Inferior parietal cortex (tissue), 1 donor: Measurements from ENCODE around the gene MUC6.

ENCODE experiments used
- DNase-seq: peaks from one replicate; pipeline ENCODE4 v3.0.0-alpha.2; 2016; ENCODE audit errors: extremely low spot score

Gene MUC6

DNA sequence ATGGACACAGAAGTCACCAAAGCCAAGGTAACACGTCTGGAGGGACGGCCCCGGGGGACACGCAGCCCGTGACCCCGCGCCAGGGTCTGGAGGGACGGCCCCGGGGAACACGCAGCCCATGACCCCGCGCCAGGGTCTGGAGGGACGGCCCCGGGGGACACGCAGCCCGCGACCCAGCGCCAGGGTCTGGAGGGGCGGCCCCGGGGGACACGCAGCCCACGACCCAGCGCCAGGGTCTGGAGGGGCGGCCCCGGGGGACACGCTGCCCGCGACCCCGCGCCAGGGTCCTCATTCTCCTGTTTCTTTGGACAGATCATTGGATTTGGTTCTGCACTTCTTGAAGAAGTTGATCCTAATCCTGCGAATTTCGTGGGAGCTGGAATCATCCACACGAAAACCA lies 27.1 kb downstream of the MUC6 start:
- DNase-seq = no peak

DNA sequence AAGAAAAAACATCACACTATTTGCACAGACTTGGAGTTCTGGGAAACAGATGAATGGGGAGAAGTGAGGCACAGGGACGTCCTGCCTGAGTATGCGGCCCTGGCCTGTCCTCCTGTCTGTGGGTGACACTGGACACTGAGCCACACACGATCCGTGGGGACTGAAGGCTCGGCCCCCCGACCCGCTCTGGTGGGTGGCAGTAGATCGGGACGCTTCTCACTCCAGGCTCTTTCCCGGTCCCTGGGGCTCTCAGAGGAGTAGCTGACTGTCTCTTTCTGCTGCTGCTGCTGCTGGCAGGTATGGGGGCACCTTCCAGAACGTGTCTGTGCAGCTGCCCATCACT lies 27.7 kb downstream of the MUC6 start:
- no peak for DNase-seq

DNA sequence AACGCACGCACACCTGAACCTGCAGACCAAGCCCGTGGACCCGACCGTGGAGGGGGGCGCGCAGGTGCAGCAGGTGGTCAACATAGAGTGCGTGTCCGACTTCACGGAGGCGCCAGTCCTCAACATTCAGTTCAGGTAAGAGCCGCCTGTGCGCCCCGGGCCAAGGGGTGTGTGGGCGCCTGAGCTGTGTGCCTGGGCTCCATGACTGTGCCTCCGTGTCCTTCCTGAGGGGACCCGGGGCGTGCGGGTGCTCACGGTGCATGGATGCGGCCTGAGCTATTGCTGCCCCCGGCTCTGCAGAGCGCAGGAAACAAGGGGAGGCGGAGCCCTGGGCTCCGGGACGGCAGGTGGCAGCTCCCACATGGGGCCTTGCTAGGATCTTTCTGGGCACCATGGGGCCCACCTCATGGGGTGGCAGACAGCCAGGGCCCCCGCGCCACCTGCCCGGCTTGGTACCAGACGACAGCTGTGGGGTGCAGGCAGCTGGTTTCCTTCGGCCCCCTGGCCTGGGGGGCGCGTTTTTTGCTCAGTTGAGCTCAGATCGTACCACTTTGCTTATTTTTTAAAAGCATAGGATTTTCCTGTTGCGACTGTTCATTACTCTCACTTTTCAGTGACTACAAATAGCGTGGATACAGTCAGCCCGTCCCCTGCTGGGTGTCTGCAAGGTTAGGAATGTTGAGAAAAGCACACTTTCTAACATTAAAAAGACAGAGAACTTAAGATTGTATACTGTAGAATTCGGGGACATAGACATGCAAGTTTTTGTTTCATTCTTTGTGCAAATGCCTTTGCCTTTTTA lies 28.3 kb downstream of the MUC6 start:
- no peak for DNase-seq

DNA sequence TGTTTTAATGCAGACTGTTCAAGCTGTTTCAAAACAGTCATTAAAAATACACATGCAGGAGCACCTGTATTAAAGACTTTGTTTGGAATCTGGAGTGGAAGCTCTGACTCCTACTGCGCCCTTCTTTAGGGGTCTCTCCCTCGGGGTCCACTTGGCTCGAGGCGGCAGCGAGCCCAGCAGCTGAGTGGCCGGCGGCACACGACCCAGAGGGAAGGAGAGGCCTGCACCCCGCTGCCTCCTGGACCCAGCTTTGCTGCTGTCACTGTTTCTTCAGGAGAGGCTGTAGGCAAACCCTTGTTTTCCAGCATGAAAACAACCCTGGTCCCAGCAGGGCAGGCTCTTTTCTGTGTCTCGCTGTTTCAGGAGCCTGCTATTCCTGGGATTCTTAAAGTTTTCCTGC lies 29.2 kb downstream of the MUC6 start:
- no peak for DNase-seq

DNA sequence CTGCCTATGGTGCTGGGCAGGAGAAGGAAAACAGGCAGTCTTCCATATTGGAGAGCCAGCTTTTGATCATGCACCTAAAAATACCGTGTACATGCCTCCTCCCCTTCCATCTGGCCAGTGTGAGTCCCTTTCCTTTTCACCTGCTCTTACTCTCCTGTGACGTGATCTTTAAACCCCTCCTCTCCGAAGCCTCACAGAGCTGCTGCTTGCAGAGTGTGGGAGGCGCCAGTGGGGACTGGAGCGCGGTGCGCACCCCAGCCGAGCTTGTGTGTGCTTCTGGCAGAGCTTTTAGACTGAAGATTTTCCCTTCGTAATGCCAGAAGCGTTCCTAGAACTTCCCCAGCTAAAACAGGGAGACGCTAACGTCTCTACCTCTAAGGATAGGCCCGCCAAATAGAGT lies 29.8 kb downstream of the MUC6 start:
- peak; percentile 47 for DNase-seq

DNA sequence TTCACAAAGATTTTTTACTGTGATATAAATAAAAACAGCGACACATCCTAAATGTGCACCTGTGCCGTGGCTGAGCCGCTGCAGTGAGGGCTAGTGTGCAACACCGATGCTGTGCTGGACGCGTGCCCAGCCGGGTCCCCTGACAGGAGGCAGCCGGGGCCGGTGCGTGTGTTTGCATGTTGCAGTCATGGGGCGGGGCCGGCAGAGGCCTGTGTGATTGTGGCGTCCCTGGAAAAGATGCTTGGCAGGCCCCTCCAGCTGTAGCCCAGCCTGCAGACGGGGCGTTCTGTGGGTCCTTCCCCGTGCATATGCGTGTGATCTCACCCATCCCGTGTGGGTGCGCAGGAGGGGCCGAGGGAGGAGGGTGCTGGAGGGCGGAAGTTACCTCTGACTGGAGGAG lies 30.6 kb downstream of the MUC6 start:
- DNase-seq = no peak

DNA sequence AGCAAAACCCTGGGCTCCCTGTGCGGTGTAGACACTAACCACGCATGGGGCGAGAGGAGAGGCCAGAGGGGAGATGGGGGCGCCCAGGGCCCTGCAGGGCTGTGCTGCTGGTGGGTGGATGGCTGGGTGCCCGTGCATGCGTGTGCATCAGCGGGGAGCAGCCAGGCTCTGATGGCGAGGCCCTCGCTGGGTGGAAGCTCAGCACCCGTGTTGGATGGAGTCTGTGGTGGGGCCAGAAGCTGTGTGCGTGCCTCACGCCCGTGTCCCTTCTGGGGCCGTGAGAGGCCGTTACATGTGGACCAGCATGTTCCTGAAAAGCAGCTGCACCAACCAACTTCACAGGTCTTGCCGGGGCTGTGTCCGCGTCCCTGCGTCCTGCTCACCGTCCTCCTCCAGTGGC lies 33.4 kb downstream of the MUC6 start:
- no peak for DNase-seq

DNA sequence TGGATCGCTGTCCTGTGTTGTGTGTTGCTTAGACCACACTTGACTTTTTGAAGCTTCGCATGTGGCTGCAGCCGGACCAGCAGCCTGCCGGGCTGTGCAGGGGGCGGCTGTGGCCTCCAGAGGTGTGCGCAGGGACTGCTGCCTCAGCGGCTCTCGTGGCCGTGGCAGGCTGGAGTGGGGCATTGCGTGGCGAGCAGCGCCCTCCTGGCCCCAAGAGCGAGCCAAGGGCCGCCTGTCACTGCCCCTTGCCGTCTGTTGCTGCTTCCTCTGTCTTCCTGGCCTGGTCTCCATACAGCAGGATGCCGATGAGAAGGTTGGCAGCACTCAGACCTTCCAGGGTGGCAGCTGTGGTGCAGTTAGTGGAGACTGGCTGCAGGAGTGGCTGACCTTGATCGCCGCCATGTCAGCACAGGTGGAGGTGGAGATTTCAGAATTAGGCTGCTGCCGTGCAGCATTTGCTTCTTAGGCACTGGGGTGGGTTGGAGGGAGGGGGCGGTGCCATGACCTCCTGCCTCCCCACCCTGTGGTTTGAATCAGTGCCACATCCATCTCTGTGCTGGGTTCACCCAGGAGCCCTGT lies 34.0 kb downstream of the MUC6 start:
- DNase-seq = no peak

DNA sequence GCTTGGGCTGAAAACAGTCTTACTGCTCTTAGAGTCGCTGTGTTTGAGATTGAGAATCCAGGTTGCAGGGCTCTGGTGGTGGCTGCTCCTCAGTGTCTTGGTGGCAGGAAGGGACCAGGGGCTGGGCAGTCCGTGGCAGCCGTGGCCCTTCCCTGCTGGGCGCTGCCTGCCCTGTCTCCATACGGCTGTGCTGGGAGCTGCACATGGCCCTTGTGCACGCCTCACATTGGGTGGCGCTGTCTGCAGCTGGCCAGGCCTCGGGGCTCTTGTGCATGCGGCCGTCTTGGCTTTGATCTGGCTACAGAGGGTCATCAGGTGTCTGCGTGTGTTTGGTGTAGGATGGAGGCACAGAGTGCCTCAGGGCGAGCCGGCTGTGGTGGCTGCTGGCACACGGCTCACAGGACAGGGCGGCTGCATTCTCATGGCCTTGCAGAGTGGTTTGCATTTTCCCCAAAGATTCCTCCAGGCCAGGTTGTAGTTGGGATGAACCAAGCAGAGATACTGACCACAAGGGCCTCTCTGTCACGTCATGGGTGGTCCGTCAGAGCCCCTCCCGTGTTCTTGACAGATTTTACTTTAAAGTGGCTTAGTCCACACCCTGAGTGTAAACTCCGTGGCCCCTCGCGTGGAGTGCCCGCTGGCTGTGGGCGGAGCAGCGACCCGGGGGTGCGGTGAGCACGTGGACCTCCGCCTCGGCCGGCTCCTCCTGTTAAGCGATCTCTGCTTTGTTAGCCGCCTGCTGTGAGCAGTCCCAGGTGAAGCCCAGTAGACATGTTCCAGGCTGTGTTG lies 34.7 kb downstream of the MUC6 start:
- DNase-seq = no peak

DNA sequence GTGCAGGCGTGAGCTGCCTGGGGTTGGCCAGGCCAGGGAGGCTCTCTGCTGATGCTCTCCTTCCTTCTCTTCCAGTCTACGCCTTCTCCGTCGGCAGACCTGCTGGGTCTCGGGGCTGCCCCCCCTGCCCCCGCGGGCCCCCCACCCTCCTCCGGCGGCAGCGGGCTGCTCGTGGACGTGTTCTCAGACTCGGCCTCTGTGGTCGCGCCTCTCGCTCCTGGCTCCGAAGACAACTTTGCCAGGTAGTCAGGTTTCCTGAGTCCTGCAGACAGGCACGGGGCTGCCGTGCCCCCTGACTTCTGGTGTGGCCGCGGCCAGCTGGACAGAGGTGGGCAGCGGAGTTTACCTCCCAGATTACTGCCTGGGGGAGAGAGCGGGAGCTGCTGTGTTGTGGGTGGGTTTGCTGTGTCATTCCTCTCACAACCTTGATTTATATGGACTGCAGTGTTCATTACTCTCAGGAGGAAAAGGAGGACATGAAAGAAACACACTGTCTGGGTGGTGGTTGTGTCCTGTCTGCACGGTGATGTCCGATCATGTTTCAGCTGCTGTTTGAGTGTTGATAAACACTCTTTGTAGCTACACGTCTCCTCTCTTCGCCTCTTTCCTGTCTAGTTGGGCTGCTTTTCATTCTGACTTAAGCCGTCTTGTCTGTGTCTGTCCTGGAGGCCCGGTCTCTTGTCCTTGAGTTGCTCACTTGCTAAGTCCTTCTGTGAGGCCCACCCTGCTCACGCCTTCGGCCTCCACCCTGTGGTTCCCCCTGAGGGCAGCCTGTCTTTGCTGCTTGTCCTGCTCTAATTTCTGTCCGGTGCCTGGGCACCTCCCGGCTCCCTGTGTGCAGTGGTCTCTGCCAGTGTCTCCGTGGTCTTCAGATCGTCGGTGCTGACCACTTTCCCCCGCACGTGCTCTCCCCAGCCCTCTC lies 35.9 kb downstream of the MUC6 start:
- no peak for DNase-seq

DNA sequence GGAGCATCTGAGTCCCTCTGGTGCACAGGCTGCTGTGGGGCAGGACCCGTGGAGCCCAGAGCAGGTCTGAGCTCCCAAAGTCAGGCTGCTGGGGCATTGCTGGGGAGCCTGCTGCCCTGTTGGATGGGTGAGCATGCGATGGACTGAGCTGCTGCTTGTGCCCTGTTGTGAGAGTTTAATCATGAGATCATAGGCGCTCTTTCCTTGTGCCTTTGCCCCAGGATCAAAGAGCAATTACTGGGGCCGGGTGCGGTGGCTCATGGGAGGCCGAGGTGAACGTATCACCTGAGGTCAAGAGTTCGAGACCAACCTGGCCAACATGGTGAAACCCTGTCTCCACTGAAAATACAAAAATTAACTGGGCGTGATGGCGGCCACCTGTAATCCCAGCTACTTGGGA lies 37.5 kb downstream of the MUC6 start:
- no peak for DNase-seq

DNA sequence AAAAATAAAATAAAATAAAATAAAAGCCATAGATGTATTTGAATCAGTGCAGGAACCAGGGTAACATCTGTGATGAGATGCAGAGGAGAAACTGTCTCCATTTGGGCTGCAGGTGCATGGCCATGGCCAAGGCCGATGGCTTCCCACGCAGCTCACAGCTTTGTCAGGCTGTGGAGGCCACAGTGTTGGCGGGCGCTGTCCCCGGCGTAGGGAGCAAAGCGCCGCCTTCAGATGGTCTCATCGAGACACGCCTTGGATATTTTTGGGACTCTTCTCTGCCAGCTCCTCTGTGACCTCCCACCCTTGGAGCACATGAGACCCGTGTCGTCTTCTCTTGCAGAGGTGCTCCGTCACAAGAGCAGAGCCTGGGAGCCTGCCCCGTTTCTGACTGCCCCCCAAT lies 38.6 kb downstream of the MUC6 start:
- no peak for DNase-seq

DNA sequence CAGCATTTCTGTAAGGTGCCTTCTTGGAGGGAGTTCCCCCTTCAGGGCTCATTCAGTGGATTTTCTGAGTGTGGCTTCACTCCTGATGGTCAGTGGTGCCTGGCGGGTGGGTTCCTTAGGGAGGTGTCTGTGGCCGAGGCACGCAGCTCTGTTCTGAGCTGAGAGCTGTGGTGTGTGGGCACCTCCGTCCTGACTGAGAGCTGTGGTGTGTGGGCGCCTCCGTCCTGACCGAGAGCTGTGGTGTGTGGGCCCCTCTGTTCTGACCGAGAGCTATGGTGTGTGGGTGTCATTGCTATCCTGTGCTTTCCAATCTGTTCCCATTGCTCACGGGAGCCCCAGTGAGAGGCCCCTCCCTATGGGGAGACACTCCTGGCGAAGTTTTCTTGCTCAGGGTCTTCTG lies 39.8 kb downstream of the MUC6 start:
- no peak for DNase-seq

DNA sequence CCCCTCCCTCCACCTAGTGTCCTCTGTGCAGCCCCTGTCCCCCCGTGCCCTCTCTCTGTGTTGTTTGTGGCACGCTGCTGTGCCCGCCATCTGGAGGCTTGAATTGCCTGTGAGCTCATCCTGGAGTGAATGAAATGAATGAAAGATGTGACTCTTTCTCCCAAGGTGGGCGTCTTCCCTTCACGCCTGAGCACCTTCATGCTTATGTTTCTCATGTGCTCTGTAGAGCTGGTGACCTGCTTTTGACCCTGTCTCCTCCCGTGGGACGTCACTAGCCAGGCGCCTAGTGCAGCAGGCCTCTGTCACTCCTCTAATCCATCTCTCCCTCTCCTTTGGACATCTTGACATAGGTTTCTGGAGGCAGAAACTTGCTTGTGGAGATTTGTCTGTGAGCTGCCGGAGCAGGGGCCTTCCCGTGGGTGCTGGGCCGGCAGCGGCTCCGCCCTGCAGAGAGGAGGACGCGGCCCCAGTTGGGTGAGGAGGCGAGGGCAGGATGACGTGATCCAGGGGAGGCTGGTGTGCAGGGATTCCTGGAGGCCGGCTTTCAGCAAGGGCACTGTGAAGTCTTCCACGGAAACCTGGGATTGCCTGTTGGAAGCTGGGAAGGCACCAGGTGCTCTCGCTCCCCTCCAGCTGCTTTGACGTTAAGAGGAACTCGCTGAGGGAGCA lies 40.6 kb downstream of the MUC6 start:
- DNase-seq = no peak

DNA sequence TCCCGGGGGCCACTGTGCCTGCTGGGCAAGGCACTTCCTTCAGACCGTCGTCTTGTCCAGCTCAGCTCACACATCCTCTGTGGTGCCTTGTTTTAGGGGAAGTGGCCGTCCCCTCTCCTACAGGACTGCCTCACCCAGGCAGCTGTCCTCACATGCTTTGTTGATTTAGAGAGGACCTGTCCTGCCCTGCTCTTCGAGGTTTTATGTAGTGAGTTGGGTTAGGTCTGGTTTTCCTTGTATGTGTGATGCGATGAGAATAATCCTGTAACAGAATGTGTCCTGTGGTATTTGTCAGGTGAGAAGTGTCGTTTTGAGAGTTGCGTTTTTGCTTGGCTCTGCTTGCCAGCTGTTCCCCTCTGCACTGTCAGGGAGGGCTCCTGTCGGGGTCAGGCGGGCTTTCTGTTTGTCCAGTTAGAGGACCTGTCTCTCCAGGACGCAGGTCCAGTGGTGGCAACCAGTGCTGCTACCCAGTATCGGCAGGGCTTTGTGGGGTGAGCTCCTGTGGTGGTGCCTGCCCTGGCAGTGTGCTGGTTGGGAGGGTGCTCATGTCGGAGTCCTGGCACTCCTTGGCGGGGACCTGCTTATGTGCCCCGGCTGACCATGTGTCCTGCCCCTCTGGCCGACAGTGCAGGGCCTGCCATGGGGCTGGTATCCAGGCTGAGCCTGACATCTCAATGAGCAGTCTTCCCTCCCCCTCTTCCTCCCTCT lies 41.3 kb downstream of the MUC6 start:
- DNase-seq = no peak

DNA sequence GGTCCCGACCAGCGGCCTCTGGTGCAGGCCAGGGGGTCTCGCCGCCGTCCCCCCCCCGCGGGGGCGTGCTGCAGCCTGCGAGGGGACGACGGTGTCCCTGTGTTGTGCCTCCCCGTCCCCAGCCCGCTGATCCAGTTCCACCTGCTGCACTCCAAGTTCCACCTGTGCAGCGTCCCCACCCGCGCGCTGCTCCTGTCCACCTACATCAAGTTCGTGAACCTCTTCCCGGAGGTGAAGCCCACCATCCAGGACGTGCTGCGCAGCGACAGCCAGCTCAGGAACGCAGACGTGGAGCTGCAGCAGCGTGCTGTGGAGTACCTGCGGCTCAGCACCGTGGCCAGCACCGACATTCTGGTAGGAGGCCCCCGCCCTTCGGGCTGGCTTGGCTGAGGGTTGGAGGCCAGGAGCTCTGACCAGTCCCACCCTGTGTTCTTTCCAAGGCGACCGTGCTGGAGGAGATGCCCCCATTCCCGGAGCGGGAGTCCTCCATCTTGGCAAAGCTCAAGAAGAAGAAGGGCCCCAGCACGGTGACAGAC lies 42.8 kb downstream of the MUC6 start:
- DNase-seq = no peak

DNA sequence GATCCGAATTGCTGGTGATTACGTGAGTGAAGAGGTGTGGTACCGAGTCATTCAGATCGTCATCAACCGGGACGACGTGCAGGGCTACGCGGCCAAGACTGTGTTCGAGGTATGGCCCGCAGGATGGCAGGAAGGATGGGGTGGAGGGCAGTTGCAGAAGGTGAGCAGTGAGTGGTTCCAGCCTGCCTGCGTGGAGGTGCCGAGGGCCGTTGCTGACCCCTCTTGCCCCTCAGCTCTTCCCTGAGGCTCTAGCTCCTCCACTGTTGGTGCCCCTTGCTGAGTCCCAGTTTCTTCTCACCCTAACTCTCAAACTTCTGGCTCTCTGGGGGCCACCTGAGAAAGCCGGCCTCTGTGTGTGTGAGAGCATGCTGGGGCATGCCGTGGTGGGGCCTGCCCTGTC lies 43.9 kb downstream of the MUC6 start:
- no peak for DNase-seq

DNA sequence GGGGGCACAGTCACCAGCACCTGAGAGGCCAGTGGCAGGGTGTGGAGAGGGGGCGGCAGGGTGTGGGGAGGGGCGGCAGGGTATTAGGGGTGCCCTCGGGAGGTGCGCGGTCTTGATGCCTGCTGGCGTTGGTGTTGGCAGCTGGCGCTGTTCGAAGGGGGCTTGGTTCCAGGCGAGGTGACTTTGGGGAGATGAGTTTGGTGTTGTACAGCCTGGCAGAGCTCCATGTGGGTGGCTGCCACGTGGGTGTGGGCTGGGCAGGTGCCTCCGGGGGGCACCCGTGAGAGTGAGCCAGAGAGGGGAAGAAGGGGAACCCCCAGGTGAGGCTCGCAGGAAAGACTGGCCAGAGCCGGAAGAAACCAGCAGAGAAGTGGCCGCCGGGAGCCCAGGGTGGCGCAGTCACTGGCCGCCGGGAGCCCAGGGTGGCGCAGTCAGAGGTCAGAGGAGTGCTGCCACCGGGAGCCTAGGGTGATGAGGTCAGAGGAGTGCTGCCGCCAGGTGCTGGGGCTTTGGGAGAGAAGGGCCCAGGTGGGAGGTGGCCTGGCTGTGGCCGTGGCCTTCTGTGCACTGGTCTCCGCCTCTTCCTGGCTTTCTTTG lies 44.7 kb downstream of the MUC6 start:
- DNase-seq = no peak

DNA sequence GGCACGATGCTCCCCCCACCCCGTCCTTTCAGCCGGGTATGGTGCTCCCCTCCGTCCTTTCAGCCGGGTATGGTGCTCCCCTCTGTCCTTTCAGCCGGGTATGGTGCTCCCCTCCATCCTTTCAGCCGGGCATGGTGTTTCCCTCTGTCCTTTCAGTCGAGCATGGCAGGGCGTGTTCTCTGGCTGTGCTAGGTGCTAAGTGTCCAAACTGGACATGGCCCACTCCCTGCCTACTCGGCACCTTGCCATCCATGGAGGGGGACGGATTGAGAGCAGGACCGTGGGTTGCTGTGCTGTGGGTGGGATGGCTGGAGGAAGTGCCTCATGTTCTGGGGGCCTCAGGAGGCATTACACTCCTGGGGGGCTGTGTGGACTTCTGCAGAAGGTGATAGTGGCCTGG lies 45.5 kb downstream of the MUC6 start:
- DNase-seq = no peak

DNA sequence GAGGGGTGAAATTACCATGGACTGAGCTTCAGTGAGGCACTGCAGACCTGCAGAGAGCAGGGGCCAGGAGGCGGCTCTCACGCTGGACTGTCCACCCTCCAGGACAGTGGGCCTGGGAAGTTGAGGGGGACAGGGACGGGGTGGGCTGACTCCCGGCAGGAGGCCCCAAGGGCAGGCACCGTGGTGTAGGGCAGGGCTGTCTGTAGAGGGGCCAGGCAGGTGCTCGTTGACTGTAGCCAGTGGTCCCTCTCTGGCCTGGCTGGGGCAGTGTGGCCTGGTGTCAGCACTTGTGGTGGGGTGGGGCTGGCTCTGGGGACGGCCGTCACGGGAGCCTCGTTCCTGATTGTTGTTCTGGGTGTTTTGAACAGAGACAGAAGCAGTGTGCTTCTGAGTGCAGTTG lies 46.4 kb downstream of the MUC6 start:
- no peak for DNase-seq
